VCaP (cell line): ENCODE data around the gene UBE2K.

Experiments
- H3K27ac ChIP-seq: fragments of 450-650 bp; 2 replicates; pipeline ENCODE4 v1.5.1; 2017
- CTCF ChIP-seq: fragments of 450-650 bp; conservative IDR thresholded peaks from 2 replicates; pipeline ENCODE4 v1.5.1; 2017; ENCODE audit warnings: mild to moderate bottlenecking, moderate library complexity

UBE2K gene

DNA sequence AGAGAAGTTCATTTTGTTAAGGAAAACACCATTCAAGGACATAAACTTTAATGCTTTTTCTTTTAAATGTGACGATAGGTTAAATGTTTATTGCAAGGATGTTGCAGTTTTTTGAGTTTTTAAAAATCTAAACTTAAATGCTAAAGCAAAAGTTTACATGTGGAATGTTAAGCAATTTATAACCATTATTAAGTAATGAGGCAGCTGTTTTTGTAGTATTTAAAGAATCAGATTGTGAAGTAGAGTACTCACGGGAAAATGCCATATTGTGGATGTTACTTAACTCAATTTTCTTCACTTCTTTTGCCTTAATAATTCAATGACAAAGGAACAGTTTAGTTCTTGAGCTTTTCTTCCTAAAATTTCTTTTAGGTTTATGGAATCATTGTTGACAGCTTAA lies 43.5 kb downstream of the UBE2K start:
- no peak overlapping the region for H3K27ac ChIP-seq
- no peak for TF ChIP-seq CTCF

- H3K27ac ChIP-seq: peak overlapping the region; percentile 6; the same call in 1 of the 2 replicates
- no peak for TF ChIP-seq CTCF
Observed at GRCh38 chr4:39745920-39746319, 48.0 kb downstream of the UBE2K start.

DNA sequence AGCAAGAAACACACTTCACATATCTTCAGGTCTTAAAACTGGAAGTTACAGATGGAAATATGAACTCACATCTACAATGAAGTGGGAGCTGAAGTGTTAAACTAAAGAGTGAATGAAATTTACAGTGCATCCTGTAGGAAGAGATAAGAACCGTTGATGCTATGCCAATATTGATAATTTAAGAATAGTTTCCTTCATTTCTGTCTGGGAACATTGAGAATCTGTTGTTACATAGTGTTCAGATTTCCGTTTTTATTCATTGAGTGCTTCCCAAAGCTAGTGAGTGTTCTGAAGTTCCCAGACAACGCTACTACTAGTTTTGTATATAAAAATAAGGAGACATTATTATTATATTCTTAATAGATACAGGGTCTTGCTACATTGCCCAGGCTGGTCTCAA lies 52.3 kb downstream of the UBE2K start:
- no peak overlapping the region for H3K27ac ChIP-seq
- TF ChIP-seq CTCF: no peak

DNA sequence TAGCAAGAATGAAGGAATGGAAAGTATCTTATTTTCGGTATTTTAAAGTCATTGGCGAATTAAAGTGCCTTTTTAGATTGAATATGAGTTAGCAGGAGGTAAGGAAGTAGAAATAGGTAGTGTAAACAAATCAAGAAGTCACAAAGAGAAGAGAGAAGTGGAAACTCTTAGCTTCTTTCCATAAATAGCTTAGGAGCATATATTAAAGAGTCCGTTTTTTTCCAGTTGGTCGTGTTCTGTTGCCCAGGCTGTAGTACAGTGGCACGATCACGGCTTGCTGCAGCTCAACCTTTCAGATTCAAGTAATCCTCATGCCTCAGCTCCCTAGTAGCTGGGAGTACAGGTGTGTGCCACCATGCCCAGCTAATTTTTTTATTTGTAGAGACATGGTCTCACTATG lies 56.4 kb downstream of the UBE2K start:
- H3K27ac ChIP-seq: no peak overlapping the region
- TF ChIP-seq CTCF: no peak

GRCh38 chr4:39756159-39756558 lies 58.2 kb downstream of the UBE2K start:
- no peak overlapping the region for H3K27ac ChIP-seq
- TF ChIP-seq CTCF: no peak

- no peak for TF ChIP-seq CTCF
- H3K27ac ChIP-seq: no peak overlapping the region
Observed at GRCh38 chr4:39758176-39758575, 60.2 kb downstream of the UBE2K start.

DNA sequence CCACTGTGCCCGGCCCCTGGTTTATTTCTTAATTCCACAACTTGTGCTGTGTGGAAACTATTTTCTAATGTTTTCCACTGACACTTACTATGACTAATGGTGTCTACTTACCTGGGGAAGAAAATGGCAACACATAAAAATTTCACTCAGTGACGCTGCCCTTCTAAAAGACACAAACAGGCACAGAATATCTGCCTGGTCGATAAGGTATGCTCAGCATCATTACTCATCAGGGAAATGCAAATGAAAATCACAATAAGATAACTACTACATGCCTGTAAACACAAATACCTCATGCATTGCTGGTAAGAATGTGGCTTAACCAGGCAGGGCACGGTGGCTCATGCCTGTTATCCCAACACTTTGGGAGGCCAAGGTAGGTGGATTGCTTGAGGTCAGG lies 61.6 kb downstream of the UBE2K start:
- TF ChIP-seq CTCF: no peak
- H3K27ac ChIP-seq: no peak overlapping the region
